OCI-LY3 (cell line): ENCODE results near the gene UBALD2.

Experiments used
- H2AFZ ChIP-seq: fragments of 200-600, 300-600 bp; shearing (Covaris generic); 2 replicates; pipeline ENCODE4 v1.6.0; 2014; ENCODE audit warnings: antibody characterized with exemption, low read depth, low read length
- H3K27ac ChIP-seq: fragments of 200-600, 300-600 bp; sonication (generic); 2 replicates; pipeline ENCODE4 v1.5.1; 2014; ENCODE audit warnings: mild to moderate bottlenecking, low read length, moderate library complexity, mixed read lengths
- H3K27me3 ChIP-seq: fragments of 200-600, 300-600 bp; sonication (generic); 2 replicates; pipeline ENCODE4 v1.6.1; 2014; ENCODE audit warnings: low read depth, low read length, mixed read lengths
- H3K36me3 ChIP-seq: fragments of 200-600, 300-600 bp; sonication (generic); replicated peaks from 2 replicates; pipeline ENCODE3; 2014; ENCODE audit warnings: low read depth, low read length, mixed read lengths
- H3K4me1 ChIP-seq: fragments of 300-600, 200-600 bp; sonication (generic); 2 replicates; pipeline ENCODE4 v1.6.1; 2014; ENCODE audit warnings: low read length, mixed read lengths
- H3K4me2 ChIP-seq: fragments of 200-600, 300-600 bp; sonication (generic); 2 replicates; pipeline ENCODE4 v1.6.1; 2014; ENCODE audit warnings: low read length, mixed read lengths
- H3K4me3 ChIP-seq: fragments of 300-600, 200-600 bp; sonication (generic); 2 replicates; pipeline ENCODE4 v1.5.1; 2014; ENCODE audit warnings: antibody characterized with exemption, mild to moderate bottlenecking, low read length, moderate library complexity
- H3K79me2 ChIP-seq: fragments of 300-600, 200-600 bp; shearing (Covaris generic); 2 replicates; pipeline ENCODE4 v1.6.1; 2014; ENCODE audit warnings: mild to moderate bottlenecking, low read length, mixed read lengths
- H3K9ac ChIP-seq: fragments of 300-600, 200-600 bp; shearing (Covaris generic); 2 replicates; pipeline ENCODE4 v1.6.0; 2014; ENCODE audit warnings: mild to moderate bottlenecking, low read length, moderate library complexity
- H3K9me3 ChIP-seq: fragments of 200-600, 300-600 bp; shearing (Covaris generic); 2 replicates; pipeline ENCODE4 v1.6.1; 2014; ENCODE audit warnings: low read length, mixed read lengths; ENCODE audit not compliant: insufficient read depth
- H4K20me1 ChIP-seq: fragments of 200-600, 300-600 bp; sonication (generic); 2 replicates; pipeline ENCODE4 v1.6.1; 2016; ENCODE audit warnings: low read length, mixed read lengths; ENCODE audit not compliant: insufficient read depth
- EZH2phosphoT487 ChIP-seq: fragments of 200-600 bp; shearing (Covaris generic); IDR thresholded peaks from 2 replicates; pipeline ENCODE4 v1.6.1; 2018; ENCODE audit warnings: antibody characterized with exemption, mixed run types, low read depth
- TF ChIP-seq, protein P1 (sequence below): fragments of 200-600, 300-600 bp; sonication (generic); IDR thresholded peaks from 2 replicates; pipeline ENCODE4 v1.5.1; 2014; ENCODE audit warnings: antibody characterized with exemption, low read length, low read depth

The UBALD2 gene

DNA sequence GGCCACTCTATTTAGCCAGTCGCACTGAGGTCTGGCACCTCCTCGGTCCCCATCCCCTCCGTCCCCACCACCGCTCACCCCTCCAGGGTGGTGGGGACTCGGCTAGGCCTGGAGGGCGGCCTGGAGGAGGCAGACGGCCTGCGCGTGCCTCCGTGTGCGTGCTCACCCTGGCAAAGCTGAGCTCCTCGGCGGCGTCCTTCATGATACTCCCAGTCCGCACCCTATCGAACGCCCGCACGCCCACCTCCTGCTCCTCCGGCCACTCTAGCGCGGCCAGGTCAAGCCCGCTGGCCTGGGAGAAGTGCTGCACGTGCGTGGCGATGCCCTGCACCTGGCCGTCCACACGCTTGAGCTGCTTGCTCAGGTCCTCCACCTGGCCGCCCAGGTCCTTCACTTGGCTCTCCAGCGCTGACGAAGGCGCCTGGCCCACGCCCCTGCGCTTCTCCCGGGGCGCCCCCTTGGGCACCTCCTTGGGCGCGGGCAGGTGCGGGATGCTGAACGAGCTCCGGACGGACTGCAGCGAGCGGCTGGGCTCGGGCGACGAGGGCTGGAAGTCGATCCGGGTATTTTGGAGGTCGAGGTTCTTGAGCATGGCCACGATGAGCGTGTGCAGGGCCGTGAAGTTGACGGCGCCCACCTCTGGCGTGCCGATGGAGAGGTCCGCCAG is 42.3 kb downstream of the UBALD2 start:
- TF ChIP-seq, protein P1, sequence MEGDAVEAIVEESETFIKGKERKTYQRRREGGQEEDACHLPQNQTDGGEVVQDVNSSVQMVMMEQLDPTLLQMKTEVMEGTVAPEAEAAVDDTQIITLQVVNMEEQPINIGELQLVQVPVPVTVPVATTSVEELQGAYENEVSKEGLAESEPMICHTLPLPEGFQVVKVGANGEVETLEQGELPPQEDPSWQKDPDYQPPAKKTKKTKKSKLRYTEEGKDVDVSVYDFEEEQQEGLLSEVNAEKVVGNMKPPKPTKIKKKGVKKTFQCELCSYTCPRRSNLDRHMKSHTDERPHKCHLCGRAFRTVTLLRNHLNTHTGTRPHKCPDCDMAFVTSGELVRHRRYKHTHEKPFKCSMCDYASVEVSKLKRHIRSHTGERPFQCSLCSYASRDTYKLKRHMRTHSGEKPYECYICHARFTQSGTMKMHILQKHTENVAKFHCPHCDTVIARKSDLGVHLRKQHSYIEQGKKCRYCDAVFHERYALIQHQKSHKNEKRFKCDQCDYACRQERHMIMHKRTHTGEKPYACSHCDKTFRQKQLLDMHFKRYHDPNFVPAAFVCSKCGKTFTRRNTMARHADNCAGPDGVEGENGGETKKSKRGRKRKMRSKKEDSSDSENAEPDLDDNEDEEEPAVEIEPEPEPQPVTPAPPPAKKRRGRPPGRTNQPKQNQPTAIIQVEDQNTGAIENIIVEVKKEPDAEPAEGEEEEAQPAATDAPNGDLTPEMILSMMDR: no peak
- TF ChIP-seq EZH2phosphoT487: no peak
- Histone ChIP-seq H3K4me3 (no peak overlapping the region), H3K4me1 (no peaks in the 10 kb centered on the region), H3K4me2 (no peak overlapping the region), H3K27me3 (no peaks in the 10 kb centered on the region), H3K79me2 (no peaks in the 10 kb centered on the region), H2AFZ (no peak overlapping the region), H3K27ac (no peak overlapping the region), H4K20me1 (no peaks in the 10 kb centered on the region), H3K36me3 (no peaks in the 10 kb centered on the region), H3K9me3 (no peaks in the 10 kb centered on the region), H3K9ac (no peak overlapping the region)

DNA sequence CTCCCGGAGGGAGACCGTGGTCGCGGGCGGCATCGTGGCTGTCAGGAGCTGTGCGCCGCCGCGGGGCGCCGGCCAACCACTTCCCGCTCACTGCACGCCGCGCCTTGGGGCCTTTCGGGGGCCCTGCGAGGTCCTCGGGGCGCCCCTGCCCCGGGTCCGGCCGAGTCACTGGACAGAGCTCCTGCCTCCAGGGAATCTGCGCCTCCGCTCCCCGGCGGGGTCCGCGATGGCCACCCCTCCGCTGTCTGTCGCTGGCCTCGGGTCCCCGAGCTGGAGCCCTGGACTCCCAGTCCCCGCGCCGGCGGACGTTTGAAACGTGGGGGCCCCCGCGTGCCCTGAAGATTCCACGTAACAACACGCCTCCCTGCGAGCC is 42.8 kb downstream of the UBALD2 start, which contains the start of gene QRICH2:
TSS of gene QRICH2 (minus strand) at position 311 of the 373 bp plus-strand sequence. CDS start at position 33, 278 bp downstream.
- H3K36me3 ChIP-seq: peaks cover 2% of the 10 kb centered on the region
- no peak within 1 kb of the TSS for H3K4me3 ChIP-seq
- H4K20me1 ChIP-seq: no peaks in the 10 kb centered on the region
- no peaks in the 10 kb centered on the region for H3K4me1 ChIP-seq
- no peak within 1 kb of the TSS for H3K9ac ChIP-seq
- H3K79me2 ChIP-seq: no peaks in the 10 kb centered on the region
- no peaks in the 10 kb centered on the region for H3K27me3 ChIP-seq
- TF ChIP-seq, protein P1: no peak
- no peak for TF ChIP-seq EZH2phosphoT487
- no peak within 1 kb of the TSS for H2AFZ ChIP-seq
- H3K4me2 ChIP-seq: no peak within 1 kb of the TSS
- H3K27ac ChIP-seq: no peak within 1 kb of the TSS
- no peaks in the 10 kb centered on the region for H3K9me3 ChIP-seq

DNA sequence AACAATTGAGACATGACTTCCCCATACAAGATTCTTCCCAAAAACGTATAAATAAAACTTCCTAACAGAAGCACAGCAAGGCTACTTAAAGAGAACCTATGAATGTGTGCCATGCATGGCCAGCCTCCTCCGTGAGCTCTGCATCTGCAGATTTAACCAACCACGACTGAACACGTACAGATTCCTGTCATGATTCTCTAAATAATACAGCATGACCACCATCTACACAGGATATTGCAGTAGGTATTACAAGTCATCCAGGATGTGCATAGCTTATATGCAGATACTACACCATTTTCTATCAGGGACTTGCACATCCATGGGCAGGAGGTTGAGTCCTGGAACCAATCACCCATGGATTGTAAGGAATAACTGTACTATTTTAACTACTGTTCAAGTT is 44.3 kb downstream of the UBALD2 start:
- no peak for TF ChIP-seq EZH2phosphoT487
- TF ChIP-seq, protein P1: no peak
- Histone ChIP-seq H3K4me2 (no peak overlapping the region), H3K79me2 (no peaks in the 10 kb centered on the region), H4K20me1 (no peaks in the 10 kb centered on the region), H3K4me3 (no peak overlapping the region), H3K27ac (no peak overlapping the region), H3K27me3 (no peaks in the 10 kb centered on the region), H3K9me3 (no peaks in the 10 kb centered on the region), H3K36me3 (peaks cover 6% of the 10 kb centered on the region), H3K9ac (no peak overlapping the region), H3K4me1 (no peaks in the 10 kb centered on the region), H2AFZ (no peak overlapping the region)

DNA sequence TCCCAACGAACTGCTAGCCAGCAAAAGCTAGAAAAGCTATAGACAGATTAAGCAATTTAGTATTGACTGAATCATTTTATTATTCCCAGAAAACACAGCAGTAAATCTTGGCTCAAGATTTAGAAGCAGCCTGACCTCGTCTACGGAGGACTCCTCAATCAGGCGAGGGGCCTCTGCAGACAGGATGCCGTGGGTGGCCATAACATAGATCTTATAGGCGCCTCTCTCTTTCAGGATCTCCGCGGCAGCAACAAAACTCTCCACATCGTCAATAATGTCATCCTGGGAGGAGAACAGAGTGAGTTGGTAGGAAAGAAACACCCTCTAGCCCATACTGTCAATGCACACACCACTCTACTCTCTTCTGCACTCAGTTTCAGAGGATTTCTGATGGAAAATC is 47.6 kb downstream of the UBALD2 start:
- Histone ChIP-seq H3K36me3 (peaks cover 6% of the 10 kb centered on the region), H3K4me3 (no peak overlapping the region), H4K20me1 (no peaks in the 10 kb centered on the region), H3K4me2 (no peak overlapping the region), H3K4me1 (no peaks in the 10 kb centered on the region), H3K9ac (no peak overlapping the region), H3K27ac (no peak overlapping the region), H3K79me2 (no peaks in the 10 kb centered on the region), H3K27me3 (no peaks in the 10 kb centered on the region), H2AFZ (no peak overlapping the region), H3K9me3 (no peaks in the 10 kb centered on the region)
- no peak for TF ChIP-seq EZH2phosphoT487
- TF ChIP-seq, protein P1: no peak
